HEK293 (cell line): ENCODE results near the gene PIP5K1B.

Experiments used
- CTCF ChIA-PET: fragments of 350-600 bp; formaldehyde crosslinking; extraction: SDS; loops from one replicate; lab custom pipeline; 2021; ENCODE audit warnings: antibody characterized with exemption; lab: Yijun Ruan, JAX
- POLR2A ChIA-PET: fragments of 300-600 bp; formaldehyde crosslinking; extraction: SDS; loops from one replicate; lab custom pipeline; 2020; ENCODE audit warnings: antibody characterized with exemption, inconsistent platforms; lab: Yijun Ruan, JAX
- H3K27ac ChIP-seq: fragments of 200-500 bp; sonication (Bioruptor generic); 2 replicates; pipeline ENCODE4 v1.5.1; 2014; ENCODE audit warnings: low read depth, low read length, control low read depth, inconsistent platforms; ENCODE audit errors: extremely low read depth
- H3K36me3 ChIP-seq, 2 experiments: fragments of 200-500 bp in 1 of 2; sonication (Bioruptor generic) in 1 of 2; 1 replicate in 1 of 2; 2 replicates in 1 of 2; pipeline ENCODE4 v1.5.1; 2014 to 2017; ENCODE audit warnings: inconsistent platforms in 2 of 2, low read length in 2 of 2; ENCODE audit not compliant: control insufficient read depth in 2 of 2, insufficient read depth in 1 of 2
- H3K4me1 ChIP-seq: fragments of 200-500 bp; sonication (Bioruptor generic); 2 replicates; pipeline ENCODE4 v1.5.1; 2014; ENCODE audit warnings: mild to moderate bottlenecking, low read length, inconsistent platforms; ENCODE audit not compliant: control insufficient read depth, insufficient read depth
- H3K4me3 ChIP-seq: 2 replicates; pipeline ENCODE4 v1.5.1; 2011; ENCODE audit warnings: low read depth, mild to moderate bottlenecking, control low read depth, low read length, moderate library complexity
- H3K9me3 ChIP-seq: fragments of 200-500 bp; sonication (Bioruptor generic); 2 replicates; pipeline ENCODE4 v1.5.1; 2014; ENCODE audit warnings: low read depth, low read length, inconsistent platforms; ENCODE audit not compliant: control insufficient read depth, insufficient read depth
- BCL11B ChIP-seq: fragments of 450-650 bp; formaldehyde crosslinking; IDR thresholded peaks from 2 replicates; pipeline ENCODE4 v1.5.1; 2016; ENCODE audit warnings: low read depth, missing biosample characterization, missing genetic modification characterization
- GFI1B ChIP-seq: fragments of 450-650 bp; formaldehyde crosslinking; IDR thresholded peaks from 2 replicates; pipeline ENCODE4 v1.5.1; 2016; ENCODE audit warnings: missing biosample characterization, missing genetic modification characterization
- KLF9 ChIP-seq: fragments of 450-650 bp; formaldehyde crosslinking; IDR thresholded peaks from 2 replicates; pipeline ENCODE4 v1.5.1; 2016; ENCODE audit warnings: missing biosample characterization, missing genetic modification characterization, low read depth
- MYNN ChIP-seq: fragments of 450-650 bp; formaldehyde crosslinking; IDR thresholded peaks from 2 replicates; pipeline ENCODE4 v1.5.1; 2016; ENCODE audit warnings: missing biosample characterization, missing genetic modification characterization, borderline replicate concordance
- OVOL3 ChIP-seq: fragments of 450-650 bp; formaldehyde crosslinking; IDR thresholded peaks from 2 replicates; pipeline ENCODE4 v1.5.1; 2016; ENCODE audit warnings: missing biosample characterization, missing genetic modification characterization
- RBAK ChIP-seq: fragments of 450-650 bp; formaldehyde crosslinking; IDR thresholded peaks from 2 replicates; pipeline ENCODE4 v1.5.1; 2016; ENCODE audit warnings: missing biosample characterization, missing genetic modification characterization
- ZNF155 ChIP-seq: fragments of 450-650 bp; formaldehyde crosslinking; IDR thresholded peaks from 2 replicates; pipeline ENCODE4 v1.5.1; 2016; ENCODE audit warnings: missing biosample characterization, missing genetic modification characterization
- ZNF2 ChIP-seq: fragments of 450-650 bp; formaldehyde crosslinking; IDR thresholded peaks from 2 replicates; pipeline ENCODE4 v1.5.1; 2016; ENCODE audit warnings: missing biosample characterization, missing genetic modification characterization
- ZNF223 ChIP-seq: fragments of 450-650 bp; formaldehyde crosslinking; IDR thresholded peaks from 2 replicates; pipeline ENCODE4 v1.5.1; 2016; ENCODE audit warnings: missing biosample characterization, missing genetic modification characterization
- ZNF239 ChIP-seq: fragments of 450-650 bp; formaldehyde crosslinking; IDR thresholded peaks from 2 replicates; pipeline ENCODE4 v1.5.1; 2016; ENCODE audit warnings: missing biosample characterization, missing genetic modification characterization
- ZNF266 ChIP-seq: fragments of 450-650 bp; formaldehyde crosslinking; IDR thresholded peaks from 2 replicates; pipeline ENCODE4 v1.5.1; 2016; ENCODE audit warnings: missing biosample characterization, missing genetic modification characterization, low read depth
- ZNF350 ChIP-seq: fragments of 450-650 bp; formaldehyde crosslinking; IDR thresholded peaks from 2 replicates; pipeline ENCODE4 v1.5.0; 2017; ENCODE audit warnings: missing biosample characterization, mild to moderate bottlenecking, missing genetic modification characterization
- ZNF423 ChIP-seq: fragments of 450-650 bp; formaldehyde crosslinking; IDR thresholded peaks from 2 replicates; pipeline ENCODE4 v1.5.1; 2016; ENCODE audit warnings: missing biosample characterization, missing genetic modification characterization
- ZNF433 ChIP-seq: fragments of 450-650 bp; formaldehyde crosslinking; IDR thresholded peaks from 2 replicates; pipeline ENCODE4 v1.5.1; 2016; ENCODE audit warnings: missing biosample characterization, missing genetic modification characterization, low read depth
- ZNF610 ChIP-seq: fragments of 450-650 bp; formaldehyde crosslinking; IDR thresholded peaks from 2 replicates; pipeline ENCODE4 v1.5.1; 2016; ENCODE audit warnings: missing biosample characterization, missing genetic modification characterization, borderline replicate concordance
- ZNF624 ChIP-seq: fragments of 450-650 bp; formaldehyde crosslinking; IDR thresholded peaks from 2 replicates; pipeline ENCODE4 v1.5.1; 2017; ENCODE audit warnings: missing biosample characterization, missing genetic modification characterization
- ZNF701 ChIP-seq: fragments of 450-650 bp; formaldehyde crosslinking; IDR thresholded peaks from 2 replicates; pipeline ENCODE4 v1.5.1; 2016; ENCODE audit warnings: missing biosample characterization, missing genetic modification characterization
- ZNF830 ChIP-seq: fragments of 450-650 bp; IDR thresholded peaks from 2 replicates; pipeline ENCODE4 v1.5.0; 2018; ENCODE audit warnings: missing biosample characterization, missing genetic modification characterization, low read depth, mild to moderate bottlenecking, moderate library complexity
- ZNF843 ChIP-seq: fragments of 450-650 bp; formaldehyde crosslinking; IDR thresholded peaks from 2 replicates; pipeline ENCODE4 v1.5.1; 2016; ENCODE audit warnings: missing biosample characterization, missing genetic modification characterization
- ZSCAN23 ChIP-seq: fragments of 450-650 bp; formaldehyde crosslinking; IDR thresholded peaks from 2 replicates; pipeline ENCODE4 v1.5.1; 2016; ENCODE audit warnings: missing biosample characterization, missing genetic modification characterization
- TF ChIP-seq, protein P1 (sequence below): fragments of 450-650 bp; formaldehyde crosslinking; IDR thresholded peaks from 2 replicates; pipeline ENCODE4 v1.5.1; 2016; ENCODE audit warnings: missing biosample characterization, missing genetic modification characterization
- TF ChIP-seq, protein P2 (sequence below): fragments of 450-650 bp; formaldehyde crosslinking; IDR thresholded peaks from 2 replicates; pipeline ENCODE4 v1.5.1; 2016; ENCODE audit warnings: missing biosample characterization, missing genetic modification characterization
- TF ChIP-seq, protein P3 (sequence below): fragments of 450-650 bp; formaldehyde crosslinking; optimal IDR thresholded peaks from 2 replicates; pipeline ENCODE3; 2016; ENCODE audit warnings: missing biosample characterization, mild to moderate bottlenecking, missing genetic modification characterization
- TF ChIP-seq, protein P4 (sequence below): fragments of 450-650 bp; formaldehyde crosslinking; IDR thresholded peaks from 2 replicates; pipeline ENCODE4 v1.5.1; 2016; ENCODE audit warnings: missing biosample characterization, missing genetic modification characterization

Gene PIP5K1B

DNA sequence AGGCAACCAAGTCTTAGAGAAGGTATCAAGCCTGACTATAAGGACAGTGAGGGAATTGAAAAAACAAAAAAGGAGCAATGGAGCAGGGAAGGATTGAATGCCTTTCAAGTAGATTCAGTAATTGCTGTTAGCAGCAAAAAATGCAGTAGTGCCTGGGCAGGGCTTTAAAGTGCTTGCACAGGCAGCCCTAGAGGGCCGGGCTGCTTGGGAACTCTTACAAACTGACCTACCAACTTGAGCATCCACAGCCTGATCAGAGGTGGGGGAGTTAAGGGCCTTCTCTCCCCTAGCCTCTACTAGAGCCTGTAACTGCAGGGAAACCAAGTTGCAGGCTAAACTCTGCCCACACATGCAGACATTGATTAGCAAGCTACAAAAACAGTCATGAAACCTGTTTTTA is 349.9 kb downstream of the PIP5K1B start:
- H3K36me3 ChIP-seq = peaks cover 4 to 37% of the 10 kb centered on the region in 2 experiments; a peak in 2 of 3 replicates
- TF ChIP-seq ZNF433 (tag by site-specific recombination) (no peak), KLF9 (tag by site-specific recombination) (no peak), BCL11B (tag by site-specific recombination) (no peak)
- TF ChIP-seq, protein P1, sequence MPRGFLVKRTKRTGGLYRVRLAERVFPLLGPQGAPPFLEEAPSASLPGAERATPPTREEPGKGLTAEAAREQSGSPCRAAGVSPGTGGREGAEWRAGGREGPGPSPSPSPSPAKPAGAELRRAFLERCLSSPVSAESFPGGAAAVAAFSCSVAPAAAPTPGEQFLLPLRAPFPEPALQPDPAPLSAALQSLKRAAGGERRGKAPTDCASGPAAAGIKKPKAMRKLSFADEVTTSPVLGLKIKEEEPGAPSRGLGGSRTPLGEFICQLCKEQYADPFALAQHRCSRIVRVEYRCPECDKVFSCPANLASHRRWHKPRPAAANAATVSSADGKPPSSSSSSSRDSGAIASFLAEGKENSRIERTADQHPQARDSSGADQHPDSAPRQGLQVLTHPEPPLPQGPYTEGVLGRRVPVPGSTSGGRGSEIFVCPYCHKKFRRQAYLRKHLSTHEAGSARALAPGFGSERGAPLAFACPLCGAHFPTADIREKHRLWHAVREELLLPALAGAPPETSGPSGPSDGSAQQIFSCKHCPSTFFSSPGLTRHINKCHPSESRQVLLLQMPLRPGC (tag by site-specific recombination) = no peak
- TF ChIP-seq, all 188 proteins: peak for 0
- CTCF ChIA-PET = interaction anchor here (0.6 to 13.2 kb wide), 14 partner anchors 11 to 774 kb away, joined by 3 to 209 read pairs (median 5); no protein-coding TSS in a partner anchor

DNA sequence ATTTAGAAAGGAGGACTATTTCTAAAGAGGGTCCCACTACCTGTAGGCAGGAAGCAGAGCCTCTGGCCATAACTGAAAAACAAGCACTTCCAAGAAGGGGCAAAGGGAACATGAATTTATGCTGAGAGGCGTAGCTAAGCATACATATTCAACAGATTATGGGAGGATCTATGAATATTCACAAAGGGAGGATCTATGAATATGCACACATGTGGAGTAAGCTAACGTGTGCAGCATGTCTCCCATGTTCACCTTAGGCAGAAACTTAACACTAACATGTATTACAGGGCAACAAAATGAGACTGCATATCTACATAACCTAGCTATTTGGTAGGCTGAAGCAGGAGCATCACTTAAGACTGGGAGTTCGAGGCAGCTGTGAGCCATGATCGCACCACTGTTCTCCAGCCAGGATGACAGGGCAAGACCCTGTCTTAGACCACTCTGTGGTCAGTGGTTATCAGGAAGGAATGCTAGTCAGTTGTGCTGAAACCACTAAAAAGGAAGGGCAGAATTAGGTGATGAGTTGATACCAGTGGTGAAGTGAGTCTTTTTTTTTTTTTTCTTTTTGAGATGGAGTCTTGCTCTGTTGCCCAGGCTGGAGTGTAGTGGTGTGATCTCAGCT is 351.3 kb downstream of the PIP5K1B start:
- Histone ChIP-seq H3K36me3 (peaks cover 4 to 45% of the 10 kb centered on the region in 2 experiments; a peak in 2 of 3 replicates), H3K9me3 (no peaks in the 10 kb centered on the region), H3K4me3 (no peak overlapping the region), H3K27ac (no peak overlapping the region), H3K4me1 (no peaks in the 10 kb centered on the region)
- ChIA-PET POLR2A (no interaction called here), CTCF (interaction anchor here (0.5 to 13.2 kb wide), 7 partner anchors 9 to 857 kb away, joined by 3 to 209 read pairs (median 5); no protein-coding TSS in a partner anchor)
- no peak for TF ChIP-seq ZSCAN23 (tag by site-specific recombination)
- TF ChIP-seq ZNF266 (tag by site-specific recombination) = no peak
- no peak for TF ChIP-seq ZNF624 (tag by site-specific recombination)
- TF ChIP-seq OVOL3 (tag by site-specific recombination) = no peak
- TF ChIP-seq ZNF2 (tag by site-specific recombination) = no peak

More for the DNA sequence above, 349.9 kb downstream of the PIP5K1B start:
- Histone ChIP-seq H3K4me1 (no peaks in the 10 kb centered on the region), H3K27ac (no peak overlapping the region), H3K4me3 (no peak overlapping the region), H3K9me3 (no peaks in the 10 kb centered on the region)
- POLR2A ChIA-PET = no interaction called here

DNA sequence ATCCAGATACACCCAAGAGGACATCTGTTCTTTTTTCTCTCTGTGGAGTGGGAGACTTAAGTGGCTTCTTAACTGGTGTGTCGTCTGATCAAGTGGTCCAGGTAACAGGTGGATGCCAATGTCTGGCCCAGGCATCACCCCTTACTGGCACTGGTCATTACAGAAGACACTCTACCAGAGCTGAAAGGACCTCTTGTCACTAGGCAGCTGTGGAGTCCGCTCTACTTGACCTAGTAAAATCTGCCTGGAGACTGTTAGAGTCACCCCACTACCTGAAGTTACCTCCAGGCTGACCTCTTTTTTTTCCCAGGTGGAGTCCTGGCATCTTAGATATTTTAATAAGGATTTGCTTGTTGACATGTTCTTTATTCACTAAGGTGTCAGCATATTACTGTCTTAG is 353.1 kb downstream of the PIP5K1B start:
- no peak overlapping the region for H3K27ac ChIP-seq
- ChIA-PET CTCF (interaction anchor here (0.9 to 13.2 kb wide), 2 partner anchors 100 to 137 kb away, joined by 4 to 209 read pairs; no protein-coding TSS in a partner anchor), POLR2A (no interaction called here)
- H3K4me1 ChIP-seq = no peaks in the 10 kb centered on the region
- H3K36me3 ChIP-seq = peaks cover 4 to 45% of the 10 kb centered on the region in 2 experiments; a peak in 2 of 3 replicates
- H3K4me3 ChIP-seq = no peak overlapping the region
- H3K9me3 ChIP-seq = no peaks in the 10 kb centered on the region
- TF ChIP-seq ZNF701 (tag by site-specific recombination) (no peak), ZNF239 (tag by site-specific recombination) (no peak), ZNF155 (tag by site-specific recombination) (no peak), ZNF266 (tag by site-specific recombination) (no peak), ZNF350 (no peak), ZNF843 (no peak), ZNF610 (tag by site-specific recombination) (no peak), GFI1B (tag by site-specific recombination) (no peak), RBAK (tag by site-specific recombination) (no peak), ZNF223 (tag by site-specific recombination) (no peak), MYNN (tag by site-specific recombination) (no peak), ZNF830 (tag by site-specific recombination) (no peak), ZNF423 (tag by site-specific recombination) (no peak)
- TF ChIP-seq, protein P2, sequence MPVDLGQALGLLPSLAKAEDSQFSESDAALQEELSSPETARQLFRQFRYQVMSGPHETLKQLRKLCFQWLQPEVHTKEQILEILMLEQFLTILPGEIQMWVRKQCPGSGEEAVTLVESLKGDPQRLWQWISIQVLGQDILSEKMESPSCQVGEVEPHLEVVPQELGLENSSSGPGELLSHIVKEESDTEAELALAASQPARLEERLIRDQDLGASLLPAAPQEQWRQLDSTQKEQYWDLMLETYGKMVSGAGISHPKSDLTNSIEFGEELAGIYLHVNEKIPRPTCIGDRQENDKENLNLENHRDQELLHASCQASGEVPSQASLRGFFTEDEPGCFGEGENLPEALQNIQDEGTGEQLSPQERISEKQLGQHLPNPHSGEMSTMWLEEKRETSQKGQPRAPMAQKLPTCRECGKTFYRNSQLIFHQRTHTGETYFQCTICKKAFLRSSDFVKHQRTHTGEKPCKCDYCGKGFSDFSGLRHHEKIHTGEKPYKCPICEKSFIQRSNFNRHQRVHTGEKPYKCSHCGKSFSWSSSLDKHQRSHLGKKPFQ (tag by site-specific recombination) = no peak
- TF ChIP-seq, protein P3, sequence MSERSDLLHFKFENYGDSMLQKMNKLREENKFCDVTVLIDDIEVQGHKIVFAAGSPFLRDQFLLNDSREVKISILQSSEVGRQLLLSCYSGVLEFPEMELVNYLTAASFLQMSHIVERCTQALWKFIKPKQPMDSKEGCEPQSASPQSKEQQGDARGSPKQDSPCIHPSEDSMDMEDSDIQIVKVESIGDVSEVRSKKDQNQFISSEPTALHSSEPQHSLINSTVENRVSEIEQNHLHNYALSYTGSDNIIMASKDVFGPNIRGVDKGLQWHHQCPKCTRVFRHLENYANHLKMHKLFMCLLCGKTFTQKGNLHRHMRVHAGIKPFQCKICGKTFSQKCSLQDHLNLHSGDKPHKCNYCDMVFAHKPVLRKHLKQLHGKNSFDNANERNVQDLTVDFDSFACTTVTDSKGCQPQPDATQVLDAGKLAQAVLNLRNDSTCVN (tag by site-specific recombination) = no peak
- TF ChIP-seq, protein P4, sequence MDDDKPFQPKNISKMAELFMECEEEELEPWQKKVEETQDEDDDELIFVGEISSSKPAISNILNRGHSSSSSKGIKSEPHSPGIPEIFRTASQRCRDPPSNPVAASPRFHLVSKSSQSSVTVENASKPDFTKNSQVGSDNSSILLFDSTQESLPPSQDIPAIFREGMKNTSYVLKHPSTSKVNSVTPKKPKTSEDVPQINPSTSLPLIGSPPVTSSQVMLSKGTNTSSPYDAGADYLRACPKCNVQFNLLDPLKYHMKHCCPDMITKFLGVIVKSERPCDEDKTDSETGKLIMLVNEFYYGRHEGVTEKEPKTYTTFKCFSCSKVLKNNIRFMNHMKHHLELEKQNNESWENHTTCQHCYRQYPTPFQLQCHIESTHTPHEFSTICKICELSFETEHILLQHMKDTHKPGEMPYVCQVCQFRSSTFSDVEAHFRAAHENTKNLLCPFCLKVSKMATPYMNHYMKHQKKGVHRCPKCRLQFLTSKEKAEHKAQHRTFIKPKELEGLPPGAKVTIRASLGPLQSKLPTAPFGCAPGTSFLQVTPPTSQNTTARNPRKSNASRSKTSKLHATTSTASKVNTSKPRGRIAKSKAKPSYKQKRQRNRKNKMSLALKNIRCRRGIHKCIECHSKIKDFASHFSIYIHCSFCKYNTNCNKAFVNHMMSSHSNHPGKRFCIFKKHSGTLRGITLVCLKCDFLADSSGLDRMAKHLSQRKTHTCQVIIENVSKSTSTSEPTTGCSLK (tag by site-specific recombination) = no peak
